Superior temporal gyrus (tissue), 1 donor: ENCODE results near the gene RNPEPL1.

Source experiments
- DNase-seq: peaks from one replicate; pipeline ENCODE4 v3.0.0-alpha.2; 2016; ENCODE audit errors: extremely low spot score

The RNPEPL1 gene

GRCh38 chr2:240624950-240625621 lies 56.8 kb downstream of the RNPEPL1 start, which contains the start of gene GPR35:
GPR35 (plus strand) TSS chr2:240625480; CDS start chr2:240629953, 4,473 bp downstream.
- DNase-seq: no peak

DNA sequence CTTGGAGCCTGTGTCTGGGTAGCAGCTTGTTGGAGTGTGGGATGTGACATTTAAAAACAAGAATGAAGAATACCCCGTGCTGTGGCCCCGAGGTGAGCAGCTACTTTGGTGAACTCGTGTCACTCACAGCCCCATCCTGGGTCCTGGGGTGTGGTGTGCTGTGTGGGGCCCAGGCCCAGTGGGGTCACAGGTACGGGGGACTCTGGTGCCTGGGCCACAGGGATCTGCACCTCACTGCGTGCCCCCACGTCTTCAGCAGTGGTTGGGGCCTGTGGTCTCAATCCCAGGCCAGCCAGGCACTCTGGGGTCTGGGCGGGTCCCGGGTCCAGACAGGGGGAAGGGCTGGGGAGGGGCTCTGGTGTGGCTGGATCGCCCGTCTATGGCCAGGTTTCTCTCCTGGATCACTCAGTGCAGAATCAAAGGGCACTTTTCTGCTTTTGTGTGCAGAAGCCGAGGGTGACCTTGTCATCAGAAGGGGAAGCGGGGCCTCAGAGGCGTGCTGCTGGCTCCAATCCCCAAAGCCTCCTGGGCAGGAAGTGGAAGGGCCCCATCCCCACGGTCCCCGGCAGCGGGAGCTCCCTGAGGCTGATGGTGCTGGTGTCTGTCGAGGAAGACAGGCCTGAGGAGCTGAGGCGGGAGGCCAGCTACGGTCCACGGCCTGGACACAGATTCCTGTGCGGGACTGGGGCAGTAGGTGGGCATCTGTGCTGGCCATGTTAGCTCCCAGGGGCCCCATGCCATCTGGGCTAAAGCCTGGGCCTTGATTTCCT lies 58.4 kb downstream of the RNPEPL1 start:
- DNase-seq: no peak

- no peak for DNase-seq
Measured at GRCh38 chr2:240627736-240628506, 59.6 kb downstream of the RNPEPL1 start.

GRCh38 chr2:240628507-240628807 lies 60.2 kb downstream of the RNPEPL1 start:
- no peak for DNase-seq

DNA sequence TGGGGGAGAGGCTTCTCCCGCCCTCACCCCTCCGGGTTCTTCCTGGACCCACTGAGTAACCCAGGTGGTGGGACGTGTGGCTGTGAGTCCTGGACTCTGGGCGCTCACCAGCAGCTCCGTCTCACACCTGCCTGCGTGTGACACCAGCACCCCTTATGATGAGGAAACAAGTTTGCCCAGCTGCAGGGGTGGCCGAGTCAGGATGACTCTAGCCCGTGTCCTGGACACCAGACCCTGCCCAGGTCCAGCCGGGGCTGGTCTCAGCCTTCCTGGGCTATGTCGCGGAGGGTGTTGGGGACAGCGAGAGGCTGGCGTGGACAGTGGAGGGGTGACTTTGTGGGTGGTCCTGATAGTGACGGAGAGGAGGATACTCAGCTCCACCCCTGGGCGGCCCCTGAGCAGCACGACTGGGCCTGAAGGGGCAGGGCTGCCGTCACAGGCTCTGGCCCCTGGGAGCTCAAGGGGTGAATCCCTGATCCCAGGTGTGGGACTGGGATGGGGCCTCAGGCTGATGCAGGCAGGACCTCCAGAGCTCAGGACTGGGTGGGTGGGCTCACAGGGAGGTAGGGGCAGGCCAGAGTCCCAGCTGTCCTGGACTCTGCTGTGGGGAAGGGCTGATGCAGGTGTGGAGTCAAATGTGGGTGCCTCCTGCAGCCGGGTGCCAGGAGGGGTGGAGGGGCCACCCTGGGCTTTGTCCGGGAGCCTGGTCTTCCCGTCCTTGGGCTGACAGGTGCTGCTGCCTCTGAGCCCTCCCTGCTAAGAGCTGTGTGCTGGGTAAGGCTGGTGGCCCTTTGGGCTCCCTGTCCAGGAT lies 60.7 kb downstream of the RNPEPL1 start:
- DNase-seq: no peak

GRCh38 chr2:240629619-240629967 lies 61.3 kb downstream of the RNPEPL1 start:
- no peak for DNase-seq

GRCh38 chr2:240629968-240630770 lies 61.9 kb downstream of the RNPEPL1 start:
- no peak for DNase-seq
